ENCODE measurements around the gene MANEAL.
"Not testable (repeated sequence)": the region's sequence is repeated elsewhere in the genome, so short reads cannot be mapped to it uniquely, and the experiment has no call there.

The MANEAL gene

DNA sequence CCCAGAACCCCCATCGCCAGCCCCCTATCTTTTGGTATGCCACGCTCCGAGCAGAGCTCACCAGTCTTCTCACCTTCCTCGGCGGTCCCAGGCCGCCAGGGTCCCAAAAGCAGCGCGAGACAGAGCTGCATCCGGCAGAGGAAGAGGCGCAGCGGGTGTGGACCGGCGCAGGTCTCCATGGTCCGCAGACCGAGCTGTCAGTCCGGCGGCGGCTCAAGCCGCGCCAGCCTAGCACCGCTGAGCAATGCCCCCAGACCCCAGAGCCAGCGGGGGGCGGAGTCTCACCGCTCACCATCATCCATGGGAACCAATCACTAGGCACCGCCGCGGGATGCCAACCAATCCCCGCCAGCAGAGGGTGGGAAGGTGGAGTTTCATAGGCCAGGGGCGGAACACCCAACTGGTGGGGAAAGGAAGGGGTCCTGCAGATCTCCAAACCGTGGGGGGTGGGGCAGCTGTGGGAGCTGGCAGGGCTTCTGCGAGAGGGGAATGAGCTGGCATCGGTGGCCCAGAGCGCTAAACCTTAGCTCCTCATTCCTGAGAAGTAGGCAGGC is 28.7 kb upstream of the MANEAL start, which contains the start of gene EPHA10:
EPHA10 (minus strand) TSS at position 233 of the 554 bp plus-strand sequence; CDS start at position 179, 54 bp downstream.
- DNase-seq (ENCODE audit: low spot score) = no peak
- no peak within 1 kb of the TSS for H3K4me3 ChIP-seq
- H3K27ac ChIP-seq = no peak within 1 kb of the TSS
- TF ChIP-seq, protein P1, sequence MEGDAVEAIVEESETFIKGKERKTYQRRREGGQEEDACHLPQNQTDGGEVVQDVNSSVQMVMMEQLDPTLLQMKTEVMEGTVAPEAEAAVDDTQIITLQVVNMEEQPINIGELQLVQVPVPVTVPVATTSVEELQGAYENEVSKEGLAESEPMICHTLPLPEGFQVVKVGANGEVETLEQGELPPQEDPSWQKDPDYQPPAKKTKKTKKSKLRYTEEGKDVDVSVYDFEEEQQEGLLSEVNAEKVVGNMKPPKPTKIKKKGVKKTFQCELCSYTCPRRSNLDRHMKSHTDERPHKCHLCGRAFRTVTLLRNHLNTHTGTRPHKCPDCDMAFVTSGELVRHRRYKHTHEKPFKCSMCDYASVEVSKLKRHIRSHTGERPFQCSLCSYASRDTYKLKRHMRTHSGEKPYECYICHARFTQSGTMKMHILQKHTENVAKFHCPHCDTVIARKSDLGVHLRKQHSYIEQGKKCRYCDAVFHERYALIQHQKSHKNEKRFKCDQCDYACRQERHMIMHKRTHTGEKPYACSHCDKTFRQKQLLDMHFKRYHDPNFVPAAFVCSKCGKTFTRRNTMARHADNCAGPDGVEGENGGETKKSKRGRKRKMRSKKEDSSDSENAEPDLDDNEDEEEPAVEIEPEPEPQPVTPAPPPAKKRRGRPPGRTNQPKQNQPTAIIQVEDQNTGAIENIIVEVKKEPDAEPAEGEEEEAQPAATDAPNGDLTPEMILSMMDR (IDR thresholded peaks at IDR 0.05) = no peak

DNA sequence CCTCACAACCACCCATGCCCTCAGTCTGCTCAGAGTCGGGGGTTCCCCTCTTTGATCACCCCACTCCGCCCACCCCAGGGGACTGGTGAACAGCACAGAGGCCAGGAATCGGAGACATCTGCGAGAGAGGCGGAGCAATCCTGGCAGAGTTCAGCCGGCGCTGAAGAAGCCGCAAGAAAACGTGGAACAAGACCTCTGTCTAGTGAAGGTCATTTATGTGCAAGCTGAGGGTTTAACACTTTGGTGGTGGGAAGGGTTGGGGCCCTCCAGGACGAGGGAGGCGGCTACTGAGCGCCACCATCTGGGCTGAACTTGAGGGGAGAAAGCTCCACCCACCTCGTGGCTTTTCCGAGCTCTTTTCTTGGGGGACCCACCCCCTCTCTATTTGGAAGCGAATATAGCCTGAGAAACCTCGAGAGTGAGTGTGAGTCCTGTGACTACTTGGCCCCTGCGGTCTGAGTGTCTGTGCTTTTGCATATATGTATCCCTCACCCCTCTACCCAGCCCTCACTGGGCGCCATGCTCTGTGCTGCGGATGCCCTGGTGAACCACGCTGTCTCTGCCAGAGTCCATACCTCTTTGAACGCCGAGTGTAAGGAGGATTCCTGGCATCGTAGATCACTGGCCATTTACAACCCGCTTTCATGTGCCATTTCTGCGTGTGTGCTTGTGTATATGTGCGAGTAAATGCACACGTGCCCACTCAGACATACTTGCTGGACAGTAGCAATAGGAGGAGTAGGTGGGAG is 27.6 kb upstream of the MANEAL start:
- DNase-seq (ENCODE audit: low spot score) = no peak
- TF ChIP-seq, protein P1 (IDR thresholded peaks at IDR 0.05) = no peak
- Histone ChIP-seq H3K27ac (no peak overlapping the region), H3K4me3 (no peak overlapping the region)

DNA sequence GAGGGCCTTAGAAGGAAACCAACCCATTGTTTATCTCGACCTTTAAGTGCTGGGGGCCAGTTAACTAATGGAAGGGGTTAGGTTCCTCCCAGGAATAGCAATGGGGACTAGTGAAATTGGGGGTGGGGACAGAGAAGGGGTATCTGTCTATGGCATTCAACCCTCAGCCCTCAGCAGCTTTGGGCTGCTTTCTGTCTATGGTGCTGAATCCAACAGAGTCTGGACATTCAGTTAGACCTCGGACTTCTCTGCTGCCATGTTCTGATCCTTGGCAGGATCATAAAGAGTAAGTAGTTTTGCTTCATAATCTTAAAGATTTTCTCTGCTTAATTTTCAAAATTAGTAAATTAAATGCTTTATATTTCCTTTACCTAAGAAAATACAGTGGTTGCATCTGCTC is 26.2 kb upstream of the MANEAL start:
- DNase-seq (ENCODE audit: low spot score) = no peak
- TF ChIP-seq, protein P1 (IDR thresholded peaks at IDR 0.05) = no peak
- Histone ChIP-seq H3K27ac (no peak overlapping the region), H3K4me3 (no peak overlapping the region)

GRCh38 chr1:37771440-37771839 is 22.2 kb upstream of the MANEAL start:
- not testable (repeated sequence) for H3K27ac ChIP-seq; H3K4me3 ChIP-seq; DNase-seq (ENCODE audit: low spot score)

DNA sequence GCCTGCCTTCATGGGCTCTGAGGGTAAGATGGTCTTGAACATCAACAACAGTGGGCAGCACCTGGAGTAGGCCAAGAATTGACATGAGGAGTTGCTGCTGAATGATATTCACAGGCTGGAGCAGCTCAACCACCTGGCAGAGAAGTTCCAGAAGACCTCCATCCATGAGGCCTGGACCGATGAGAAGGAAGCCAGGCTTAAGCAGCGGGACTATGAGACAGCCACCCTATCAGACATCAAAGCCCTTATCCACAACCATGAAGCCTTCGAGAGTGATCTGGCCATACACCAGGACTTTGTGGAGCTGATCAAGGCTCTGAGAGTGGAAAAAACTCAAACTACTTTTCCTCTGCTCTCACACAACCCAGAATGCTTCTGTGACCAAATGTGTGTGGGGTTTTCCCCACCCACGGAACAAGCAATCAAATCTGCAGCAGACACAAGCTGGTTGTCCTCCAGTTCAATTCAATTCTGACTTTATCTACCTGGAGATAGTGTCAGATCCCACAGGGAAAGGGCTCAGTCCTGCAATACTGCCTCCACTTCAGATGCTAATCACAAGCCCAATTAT is 16.6 kb upstream of the MANEAL start:
- H3K27ac ChIP-seq = no peak overlapping the region
- TF ChIP-seq, protein P1 (IDR thresholded peaks at IDR 0.05) = no peak
- no peak for DNase-seq (ENCODE audit: low spot score)
- H3K4me3 ChIP-seq = no peak overlapping the region

DNA sequence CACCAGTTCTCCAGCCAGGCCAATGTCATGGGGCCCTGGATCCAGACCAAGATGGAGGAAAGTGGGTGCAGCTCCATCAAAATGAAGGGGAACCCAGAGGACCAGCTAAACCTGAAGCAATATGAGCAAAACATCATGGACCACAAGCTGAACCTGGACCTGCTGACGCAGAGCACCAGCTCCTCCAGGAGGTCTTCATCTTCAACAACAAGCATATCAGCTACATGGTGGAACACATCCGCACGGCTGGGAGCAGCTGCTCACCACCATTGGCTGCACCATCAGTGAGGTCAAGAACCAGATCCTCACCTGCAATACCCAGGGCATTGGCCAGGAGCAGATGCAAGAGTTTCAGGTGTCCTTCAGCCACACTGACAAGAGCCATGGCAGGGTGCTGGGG is 15.0 kb upstream of the MANEAL start:
- DNase-seq (ENCODE audit: low spot score) = no peak
- TF ChIP-seq, protein P1 (IDR thresholded peaks at IDR 0.05) = no peak
- Histone ChIP-seq H3K27ac (no peak overlapping the region), H3K4me3 (no peak overlapping the region)

- DNase-seq (ENCODE audit: low spot score) = no peak
- Histone ChIP-seq H3K4me3 (no peak overlapping the region), H3K27ac (no peak overlapping the region)
- TF ChIP-seq, protein P1 (IDR thresholded peaks at IDR 0.05) = no peak
Observed at GRCh38 chr1:37782491-37782890, 11.2 kb upstream of the MANEAL start.
